Activated CD8-positive, alpha-beta T cell treated with anti-CD3 and anti-CD28 coated beads, Interleukin-2, amount 10 ng/mL, durations not matched to agents 7 days and 5 days (primary cell): Measurements from ENCODE around the gene SUSD1. TPM values are rescaled to one million over a fixed set of nuclear protein-coding genes. Genes with fewer than 3 reads are reported as not detected.

Source experiments
- ATAC-seq: fragments of 150-1000 bp; cut with Tn5 transposase; one replicate; pipeline ENCODE4 v1.10.0; 2021; ENCODE audit warnings: moderate library complexity
- CTCF ChIA-PET: fragments of 350-600 bp; sonication (Branson Sonifier 250); formaldehyde crosslinking; loops from one replicate; lab custom pipeline; 2021; ENCODE audit warnings: antibody characterized with exemption; lab: Charles Lee
- POLR2A ChIA-PET: fragments of 350-600 bp; sonication (Branson Sonifier 250); formaldehyde crosslinking; loops from one replicate; lab custom pipeline; 2021; ENCODE audit warnings: antibody characterized with exemption; lab: Charles Lee
- DNase-seq: peaks from one replicate; pipeline ENCODE4 v3.0.0-alpha.2; 2020
- H3K27ac Mint-ChIP-seq: one replicate; pipeline ENCODE4 v1.8.0; 2021; ENCODE audit warnings: mild to moderate bottlenecking, mixed read lengths
- H3K27me3 Mint-ChIP-seq: one replicate; pipeline ENCODE4 v1.8.0; 2021; ENCODE audit warnings: low read depth, mixed read lengths
- H3K36me3 Mint-ChIP-seq: one replicate; pipeline ENCODE4 v1.8.0; 2021; ENCODE audit warnings: low read depth, mixed read lengths
- H3K4me1 Mint-ChIP-seq: one replicate; pipeline ENCODE4 v1.8.0; 2021; ENCODE audit warnings: low read depth, mixed read lengths
- H3K4me3 Mint-ChIP-seq: one replicate; pipeline ENCODE4 v1.8.0; 2021; ENCODE audit warnings: mild to moderate bottlenecking, mixed read lengths
- H3K9me3 Mint-ChIP-seq: one replicate; pipeline ENCODE4 v1.8.0; 2022; ENCODE audit warnings: mixed read lengths; ENCODE audit not compliant: insufficient read depth
- total RNA-seq, 2 experiments: library from RNA; stranded (reverse); gene quantifications; one replicate each; pipeline ENCODE4 v1.2.3, GENCODE V29; 2021

SUSD1 gene
- total RNA-seq, 2 experiments from 2014 or later = 15.2 to 17.9 TPM

GRCh38 chr9:112035166-112035826, 139.8 kb downstream of the SUSD1 start:
- ATAC-seq (no peak), DNase-seq (no peak)
- Mint-ChIP-seq H3K4me3 (no peak overlapping the region), H3K27ac (no peak overlapping the region), H3K9me3 (no peaks in the 10 kb centered on the region), H3K27me3 (no peaks in the 10 kb centered on the region), H3K4me1 (peaks cover 74% of the 10 kb centered on the region), H3K36me3 (peaks cover 49% of the 10 kb centered on the region)
- ChIA-PET POLR2A (interaction anchor here (1.1 kb wide), 1 partner anchor 137 kb away, joined by 3 read pairs; no protein-coding TSS in a partner anchor), CTCF (interaction anchor here (1.7 kb wide), 1 partner anchor 40 kb away, joined by 5 read pairs; no protein-coding TSS in a partner anchor)

- ChIA-PET CTCF (interaction anchor here (1.3 to 1.4 kb wide), 4 partner anchors 41 to 115 kb away, joined by 3 to 5 read pairs (median 4); no protein-coding TSS in a partner anchor), POLR2A (interaction anchor here (0.8 kb wide), 1 partner anchor 137 kb away, joined by 3 read pairs; no protein-coding TSS in a partner anchor)
- DNase-seq (no peak), ATAC-seq (no peak)
- Mint-ChIP-seq H3K27me3 (no peaks in the 10 kb centered on the region), H3K9me3 (no peaks in the 10 kb centered on the region), H3K4me3 (no peak overlapping the region), H3K4me1 (peaks cover 77% of the 10 kb centered on the region), H3K27ac (peak overlapping the region; percentile 58), H3K36me3 (peaks cover 46% of the 10 kb centered on the region)
Measured at GRCh38 chr9:112034216-112034611, 140.9 kb downstream of the SUSD1 start.

- ATAC-seq (no peak), DNase-seq (no peak)
- Mint-ChIP-seq H3K36me3 (peaks cover 40% of the 10 kb centered on the region), H3K27me3 (no peaks in the 10 kb centered on the region), H3K4me3 (no peak overlapping the region), H3K27ac (peak overlapping the region; percentile 58), H3K9me3 (no peaks in the 10 kb centered on the region), H3K4me1 (peaks cover 77% of the 10 kb centered on the region)
- ChIA-PET POLR2A (interaction anchor here (0.6 to 1.3 kb wide), 3 partner anchors 81 to 137 kb away, joined by 3 to 4 read pairs (median 3); partner anchors contain the start of gene UGCG), CTCF (interaction anchor here (1.3 to 1.4 kb wide), 4 partner anchors 41 to 114 kb away, joined by 3 to 5 read pairs (median 4); no protein-coding TSS in a partner anchor)
Measured at GRCh38 chr9:112033237-112034215, 141.6 kb downstream of the SUSD1 start.

- H3K9me3 Mint-ChIP-seq = no peaks in the 10 kb centered on the region
- H3K4me1 Mint-ChIP-seq = peaks cover 74% of the 10 kb centered on the region
- no peak for ATAC-seq
- ChIA-PET POLR2A (interaction anchor here (0.6 to 1.3 kb wide), 2 partner anchors 80 to 136 kb away, joined by 3 to 4 read pairs; partner anchors contain the start of gene UGCG), CTCF (interaction anchor here (0.7 to 1.4 kb wide), 2 partner anchors 11 to 105 kb away, joined by 3 read pairs; no protein-coding TSS in a partner anchor)
- H3K4me3 Mint-ChIP-seq = no peak overlapping the region
- no peak for DNase-seq
- H3K27ac Mint-ChIP-seq = no peak overlapping the region
- peaks cover 2% of the 10 kb centered on the region for H3K27me3 Mint-ChIP-seq
- H3K36me3 Mint-ChIP-seq = peaks cover 38% of the 10 kb centered on the region
Measured at GRCh38 chr9:112032743-112033142, 142.4 kb downstream of the SUSD1 start.

- CTCF ChIA-PET = interaction anchor here (0.7 kb wide), 1 partner anchor 10 kb away, joined by 3 read pairs; no protein-coding TSS in a partner anchor
- peaks cover 34% of the 10 kb centered on the region for H3K36me3 Mint-ChIP-seq
- no peak for ATAC-seq
- no peak overlapping the region for H3K4me3 Mint-ChIP-seq
- H3K4me1 Mint-ChIP-seq = peaks cover 67% of the 10 kb centered on the region
- H3K27ac Mint-ChIP-seq = no peak overlapping the region
- DNase-seq = no peak
- peaks cover 2% of the 10 kb centered on the region for H3K27me3 Mint-ChIP-seq
- no peaks in the 10 kb centered on the region for H3K9me3 Mint-ChIP-seq
- POLR2A ChIA-PET = no interaction called here
Measured at GRCh38 chr9:112032009-112032408, 143.1 kb downstream of the SUSD1 start.

GRCh38 chr9:112031400-112031799, 143.7 kb downstream of the SUSD1 start:
- CTCF ChIA-PET = no interaction called here

GRCh38 chr9:112029921-112030444, 145.1 kb downstream of the SUSD1 start:
- peaks cover 29% of the 10 kb centered on the region for H3K36me3 Mint-ChIP-seq
- no peaks in the 10 kb centered on the region for H3K9me3 Mint-ChIP-seq
- peaks cover 56% of the 10 kb centered on the region for H3K4me1 Mint-ChIP-seq
- POLR2A ChIA-PET = no interaction called here
- no peak for DNase-seq
- CTCF ChIA-PET = no interaction called here
- ATAC-seq = no peak
- H3K4me3 Mint-ChIP-seq = no peak overlapping the region
- H3K27ac Mint-ChIP-seq = peak overlapping the region; percentile 26
- H3K27me3 Mint-ChIP-seq = peaks cover 5% of the 10 kb centered on the region

More at GRCh38 chr9:112031400-112031799, 143.7 kb downstream of the SUSD1 start:
- Mint-ChIP-seq H3K36me3 (peaks cover 33% of the 10 kb centered on the region), H3K27ac (no peak overlapping the region), H3K4me3 (no peak overlapping the region), H3K27me3 (peaks cover 2% of the 10 kb centered on the region), H3K4me1 (peaks cover 65% of the 10 kb centered on the region), H3K9me3 (no peaks in the 10 kb centered on the region)
- POLR2A ChIA-PET = no interaction called here
- no peak for ATAC-seq
- DNase-seq = no peak

- CTCF ChIA-PET = interaction anchor here (1.5 kb wide), 1 partner anchor 46 kb away, joined by 5 read pairs; no protein-coding TSS in a partner anchor
- no peak for DNase-seq
- Mint-ChIP-seq H3K27me3 (peaks cover 5% of the 10 kb centered on the region), H3K4me1 (peaks cover 41% of the 10 kb centered on the region), H3K27ac (no peak overlapping the region), H3K36me3 (peaks cover 20% of the 10 kb centered on the region), H3K9me3 (no peaks in the 10 kb centered on the region), H3K4me3 (no peak overlapping the region)
- ATAC-seq = peak; percentile 65
- POLR2A ChIA-PET = interaction anchor here (0.8 kb wide), 1 partner anchor 132 kb away, joined by 3 read pairs; the partner anchor contains the start of gene UGCG
Measured at GRCh38 chr9:112028242-112029221, 146.6 kb downstream of the SUSD1 start.

GRCh38 chr9:112025850-112026249, 149.2 kb downstream of the SUSD1 start:
- Mint-ChIP-seq H3K27me3 (peaks cover 9% of the 10 kb centered on the region), H3K4me1 (peaks cover 26% of the 10 kb centered on the region), H3K27ac (no peak overlapping the region), H3K36me3 (peaks cover 13% of the 10 kb centered on the region), H3K4me3 (no peak overlapping the region), H3K9me3 (no peaks in the 10 kb centered on the region)
- DNase-seq = no peak
- ChIA-PET POLR2A (no interaction called here), CTCF (no interaction called here)
- ATAC-seq = no peak

- Mint-ChIP-seq H3K4me3 (no peak overlapping the region), H3K36me3 (peaks cover 6% of the 10 kb centered on the region), H3K27ac (no peak overlapping the region), H3K27me3 (peaks cover 8% of the 10 kb centered on the region), H3K4me1 (peaks cover 10% of the 10 kb centered on the region), H3K9me3 (no peaks in the 10 kb centered on the region)
- DNase-seq (no peak), ATAC-seq (no peak)
- POLR2A ChIA-PET = interaction anchor here (0.5 kb wide), 1 partner anchor 12 kb away, joined by 3 read pairs; no protein-coding TSS in a partner anchor
- CTCF ChIA-PET = interaction anchor here (0.9 to 1.2 kb wide), 2 partner anchors 11 to 45 kb away, joined by 3 read pairs; no protein-coding TSS in a partner anchor
Measured at GRCh38 chr9:112021742-112022141, 153.4 kb downstream of the SUSD1 start.
